CD4-positive, alpha-beta T cell treated with Interleukin-15 for 1 hour (primary cell): ENCODE results near the gene H2BK1.

Source experiments
- DNase-seq: peaks from one replicate; pipeline ENCODE4 v3.0.0-alpha.2; 2020

Gene H2BK1

GRCh38 chr7:151244841-151245346 lies 34.6 kb upstream of the H2BK1 start:
- DNase-seq, result no peak

DNA sequence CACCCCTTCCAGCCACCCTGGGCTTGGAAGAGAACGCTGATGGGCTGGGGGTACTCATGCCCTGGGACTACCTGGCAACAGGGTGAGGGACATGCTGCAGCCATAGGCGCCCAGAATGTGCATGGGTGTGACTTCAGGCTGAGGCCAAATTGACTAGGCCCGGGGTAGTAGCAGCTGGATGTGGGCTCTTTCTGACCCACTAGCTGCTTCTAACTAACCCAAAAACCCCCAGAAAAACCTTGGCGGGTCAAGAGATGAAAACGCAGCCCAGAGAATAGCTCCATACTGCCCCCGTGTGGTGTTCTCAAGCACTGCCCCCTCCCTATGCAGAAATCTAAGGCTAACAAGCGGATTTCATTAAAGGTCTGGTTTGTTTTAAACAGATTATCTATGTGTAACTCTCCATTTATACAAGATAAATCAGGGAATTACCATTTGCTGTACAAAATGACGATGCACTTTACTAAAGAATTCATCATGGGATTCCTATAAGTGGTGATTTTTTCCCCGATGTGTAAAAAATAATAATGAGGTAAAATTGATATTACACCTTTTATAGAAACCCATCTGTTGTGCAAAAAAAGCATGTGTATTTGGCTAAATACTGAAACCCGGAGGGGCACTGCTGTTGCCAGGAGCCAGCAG lies 34.0 kb upstream of the H2BK1 start:
- DNase-seq, result peak; percentile 51

- peak; percentile 52 for DNase-seq
Measured at GRCh38 chr7:151243408-151244195, 33.3 kb upstream of the H2BK1 start.

GRCh38 chr7:151243045-151243349 lies 32.7 kb upstream of the H2BK1 start:
- DNase-seq, result no peak

DNA sequence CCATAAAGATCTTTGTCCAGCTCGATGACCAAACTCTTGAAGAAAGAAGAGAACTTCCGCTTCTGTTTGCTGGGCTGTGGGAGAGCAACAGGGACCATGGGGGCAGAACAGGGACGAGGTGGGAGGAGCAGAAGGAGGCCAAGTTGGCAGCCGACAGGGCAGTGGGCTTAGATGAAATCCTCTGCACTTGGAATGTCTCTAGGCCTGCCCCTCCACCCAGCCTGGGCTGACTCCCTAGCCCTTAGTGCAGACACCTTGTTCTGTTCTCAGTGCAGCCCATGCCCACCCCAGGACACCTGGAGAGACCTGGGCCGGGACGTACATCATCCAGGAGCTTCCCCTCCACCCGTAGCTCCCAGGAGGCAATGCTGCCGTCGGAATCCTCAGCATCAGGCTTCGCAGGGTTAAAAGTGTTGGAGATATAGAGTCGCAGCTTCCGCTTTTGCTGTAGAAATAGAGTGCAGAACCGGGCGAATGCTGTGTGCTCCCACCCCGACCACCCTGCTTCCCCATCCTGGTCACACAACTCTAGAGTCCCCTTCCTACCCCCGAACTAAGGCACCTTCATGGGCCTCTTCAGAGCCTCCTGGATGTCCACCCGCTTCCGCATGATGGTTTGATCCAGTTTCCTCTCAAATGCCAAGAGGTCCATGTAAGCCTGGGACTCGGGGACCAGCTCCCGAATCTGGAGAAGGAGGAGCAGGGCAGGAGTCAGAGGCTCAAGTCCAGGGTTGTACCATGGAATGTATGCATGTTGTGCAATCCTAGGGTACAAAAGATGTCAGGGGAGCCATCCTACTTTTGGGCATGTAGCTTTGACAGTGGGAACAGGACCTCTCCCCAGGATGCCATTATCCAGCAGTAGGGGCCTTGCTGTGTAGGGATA lies 32.1 kb upstream of the H2BK1 start:
- DNase-seq, result no peak

- no peak for DNase-seq
Measured at GRCh38 chr7:151241755-151242096, 31.4 kb upstream of the H2BK1 start.

DNA sequence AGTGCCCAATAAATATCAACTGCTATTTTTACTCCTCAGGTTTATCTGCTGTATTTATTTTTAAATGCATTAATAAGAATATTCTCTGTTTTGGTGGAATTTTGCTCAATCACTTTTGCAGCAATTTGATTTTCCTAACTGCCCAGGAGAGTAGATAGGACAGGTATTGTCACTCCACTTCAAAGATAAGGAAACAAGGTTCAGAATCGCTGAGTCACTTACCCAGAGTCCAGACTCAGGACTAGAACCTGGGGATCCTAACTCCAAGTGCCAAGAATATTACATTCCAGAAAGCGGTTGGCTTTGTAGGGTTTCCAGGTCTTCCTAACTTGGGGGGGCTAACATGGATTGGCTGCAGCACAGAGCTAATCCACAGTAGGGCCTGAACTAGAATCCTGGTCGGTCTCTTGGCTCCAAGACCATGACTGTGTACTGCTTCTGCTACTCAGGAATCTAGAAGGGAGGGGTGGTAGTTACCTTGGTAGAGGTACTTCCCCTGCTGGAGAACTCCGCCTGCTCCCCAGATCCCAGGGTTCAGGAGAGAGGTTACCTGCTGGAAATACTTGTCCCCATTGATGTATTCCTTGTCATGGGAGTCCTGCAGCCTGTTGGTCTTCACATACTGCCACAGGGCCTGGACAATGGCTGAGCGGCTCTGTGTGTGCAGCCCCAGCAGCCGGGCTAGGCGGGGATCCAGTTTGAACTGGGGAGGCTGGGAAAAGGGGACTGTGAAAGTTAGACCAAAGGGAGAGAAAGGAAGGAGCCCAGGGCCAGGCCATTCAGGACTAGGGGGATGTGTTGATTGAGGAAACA lies 30.9 kb upstream of the H2BK1 start:
- DNase-seq, result no peak

DNA sequence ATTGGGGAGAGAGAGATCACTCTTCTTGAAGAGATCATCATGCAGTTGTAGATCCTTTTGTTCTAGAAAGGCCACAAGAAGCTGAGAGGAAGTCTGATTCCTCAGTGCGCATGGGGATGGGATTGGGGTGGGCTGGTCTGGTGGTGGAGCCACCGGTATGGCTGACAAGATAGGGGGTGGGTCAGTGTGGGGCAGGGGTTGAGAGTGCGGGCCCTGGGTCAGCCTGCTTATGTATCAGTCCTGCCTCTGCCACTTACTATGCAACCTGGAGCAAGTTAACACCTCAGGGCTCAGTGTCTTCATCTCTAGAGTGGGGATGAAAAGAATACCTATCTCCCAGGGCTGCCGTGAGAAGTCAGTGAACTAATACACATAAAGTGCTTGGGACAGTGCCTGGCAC lies 30.2 kb upstream of the H2BK1 start:
- no peak for DNase-seq

DNA sequence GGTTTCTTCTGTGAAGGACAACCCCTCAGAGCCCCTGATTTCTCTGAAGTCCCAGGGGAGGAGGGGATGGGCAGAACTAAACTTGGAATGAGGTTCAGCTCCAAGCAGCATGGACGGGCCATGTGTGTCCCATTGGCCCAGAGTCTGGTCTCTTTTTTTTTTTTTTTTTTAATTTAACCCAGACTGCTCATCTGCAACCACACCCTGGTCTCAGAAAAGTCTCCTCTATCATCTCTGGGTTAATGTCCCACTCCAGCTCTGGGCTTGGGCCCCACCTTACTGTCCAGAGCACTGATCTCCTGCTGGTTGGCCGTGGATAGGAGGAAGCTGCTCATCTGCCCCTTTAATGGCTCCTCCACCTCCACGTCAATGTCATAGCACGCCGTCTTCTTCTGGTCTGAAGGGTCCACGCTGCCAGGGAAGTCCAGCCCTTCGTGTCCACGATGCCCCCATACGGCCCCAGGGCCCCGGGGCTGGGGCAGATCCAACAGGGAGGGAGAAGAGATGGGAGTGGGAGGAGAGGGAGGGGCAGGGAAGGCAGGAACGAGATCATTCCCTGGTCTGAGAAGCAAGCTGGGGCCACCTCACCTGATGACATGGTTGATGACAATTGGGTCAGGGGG lies 29.7 kb upstream of the H2BK1 start:
- no peak for DNase-seq

- DNase-seq, result no peak
Measured at GRCh38 chr7:151238924-151239836, 28.9 kb upstream of the H2BK1 start.

GRCh38 chr7:151238190-151238810 lies 28.0 kb upstream of the H2BK1 start:
- no peak for DNase-seq

- DNase-seq, result no peak
Measured at GRCh38 chr7:151237244-151238189, 27.2 kb upstream of the H2BK1 start.

DNA sequence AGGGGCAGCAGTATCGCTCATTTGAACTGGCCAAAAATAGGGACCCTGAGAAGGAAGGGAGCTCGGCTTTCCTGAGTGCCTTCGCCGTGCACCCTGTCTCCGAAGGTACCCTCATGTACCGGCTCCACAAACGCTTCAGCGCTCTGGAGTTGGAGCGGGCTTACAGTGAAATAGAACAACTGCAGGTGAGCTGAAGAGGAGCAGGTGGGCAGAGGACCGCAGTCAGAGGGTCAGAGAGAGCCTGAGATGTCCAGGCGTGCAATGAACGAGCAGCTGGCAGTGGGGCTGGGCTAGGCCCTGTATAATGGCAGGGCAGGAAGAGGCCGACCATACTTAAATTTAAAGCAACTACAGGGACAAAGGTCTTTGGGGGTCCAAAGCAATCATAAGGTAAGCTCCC lies 26.1 kb upstream of the H2BK1 start:
- no peak for DNase-seq

DNA sequence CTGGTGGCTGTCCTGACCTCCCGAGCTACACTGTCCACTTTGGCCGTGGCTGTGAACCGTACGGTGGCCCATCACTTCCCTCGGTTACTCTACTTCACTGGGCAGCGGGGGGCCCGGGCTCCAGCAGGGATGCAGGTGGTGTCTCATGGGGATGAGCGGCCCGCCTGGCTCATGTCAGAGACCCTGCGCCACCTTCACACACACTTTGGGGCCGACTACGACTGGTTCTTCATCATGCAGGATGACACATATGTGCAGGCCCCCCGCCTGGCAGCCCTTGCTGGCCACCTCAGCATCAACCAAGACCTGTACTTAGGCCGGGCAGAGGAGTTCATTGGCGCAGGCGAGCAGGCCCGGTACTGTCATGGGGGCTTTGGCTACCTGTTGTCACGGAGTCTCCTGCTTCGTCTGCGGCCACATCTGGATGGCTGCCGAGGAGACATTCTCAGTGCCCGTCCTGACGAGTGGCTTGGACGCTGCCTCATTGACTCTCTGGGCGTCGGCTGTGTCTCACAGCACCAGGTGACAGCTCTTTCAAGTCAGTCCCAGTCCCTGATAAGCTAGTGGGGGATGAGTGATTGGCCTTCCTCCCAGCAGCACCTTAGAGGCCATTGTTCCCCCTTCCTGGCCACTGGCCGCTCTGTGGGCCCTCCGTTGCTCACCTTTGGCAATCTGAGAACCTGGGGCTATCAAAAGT lies 25.0 kb upstream of the H2BK1 start:
- no peak for DNase-seq

GRCh38 chr7:151233804-151234203 lies 23.5 kb upstream of the H2BK1 start:
- no peak for DNase-seq

DNA sequence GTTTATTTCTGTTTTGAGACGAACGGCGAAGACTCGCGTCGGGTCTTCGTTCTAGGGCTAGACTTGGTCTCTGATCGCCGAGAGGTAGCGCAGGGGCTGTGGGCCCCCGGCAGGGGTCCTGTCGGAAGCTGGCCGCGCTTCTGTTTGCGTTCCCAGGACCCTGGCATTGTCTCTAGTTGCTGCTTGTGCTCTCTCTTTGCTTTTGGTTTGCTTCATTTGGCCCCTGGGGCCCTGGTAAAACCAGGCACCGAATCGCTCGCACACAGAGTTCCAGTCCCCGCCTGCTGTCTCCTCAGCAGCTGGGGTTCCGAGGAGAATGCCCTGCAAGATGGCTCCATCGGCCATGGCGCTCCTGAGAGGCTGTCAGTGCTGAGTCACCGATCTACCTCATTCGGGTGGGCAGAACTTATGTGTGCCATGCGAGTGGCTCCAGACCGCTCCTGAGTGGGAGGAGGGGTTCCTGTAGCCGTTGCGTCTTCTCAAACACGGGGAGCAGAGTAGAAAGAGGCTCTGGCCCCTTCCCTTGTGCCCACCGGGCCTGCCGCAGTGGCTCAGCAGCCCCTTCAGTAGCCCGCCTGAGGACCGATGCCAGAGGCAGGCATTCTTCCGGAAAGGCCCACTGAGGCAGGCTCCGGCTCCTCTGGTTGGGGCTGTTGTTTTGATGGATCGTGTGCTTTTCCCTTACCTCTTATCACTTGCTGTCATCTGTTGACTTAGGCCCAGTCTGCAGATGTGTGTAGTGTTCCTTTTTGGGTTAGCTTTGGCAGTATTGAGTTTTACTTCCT lies 22.8 kb upstream of the H2BK1 start:
- DNase-seq, result peak; percentile 68

GRCh38 chr7:151232091-151232916 lies 22.0 kb upstream of the H2BK1 start, which contains the start of gene CHPF2:
CHPF2 (plus strand) TSS chr7:151232483; CDS start chr7:151234012, 1,529 bp downstream.
- peak; percentile 88 for DNase-seq
